ENCODE data around the gene BCAS3. TPM values are rescaled to one million over a fixed set of nuclear protein-coding genes. Genes with fewer than 3 reads are reported as not detected.

Gene BCAS3
- total and polyA plus RNA-seq, 2 experiments from 2014 or later, result 18.0 to 20.2 TPM

GRCh38 chr17:61010661-61011170 is 333.1 kb downstream of the BCAS3 start:
- H3K4me1 ChIP-seq (ENCODE audit: insufficient read depth), result no peaks in the 10 kb centered on the region
- H3K27me3 ChIP-seq (replicated peaks; ENCODE audit: insufficient read depth), result no peaks in the 10 kb centered on the region
- no peak overlapping the region for H3K9ac ChIP-seq
- no peaks in the 10 kb centered on the region for H4K20me1 ChIP-seq (ENCODE audit: insufficient read depth)
- H3K27ac ChIP-seq, result no peak overlapping the region
- no peak overlapping the region for H3K4me3 ChIP-seq
- no peaks in the 10 kb centered on the region for H3K9me2 ChIP-seq (ENCODE audit: insufficient read depth)
- no peak for TF ChIP-seq EZH2 (IDR thresholded peaks at IDR 0.05; ENCODE audit: insufficient read depth, poor library complexity, severe bottlenecking)
- TF ChIP-seq EZH2phosphoT487 (IDR thresholded peaks at IDR 0.05; ENCODE audit: insufficient read depth, low read depth), result no peak
- no peaks in the 10 kb centered on the region for H3K36me3 ChIP-seq (ENCODE audit: low read depth)
- H3K4me2 ChIP-seq (ENCODE audit: unreplicated experiment), result no peak overlapping the region
- peak; percentile 1 for DNase-seq
- H2AFZ ChIP-seq, result no peak overlapping the region
- H3K9me3 ChIP-seq (ENCODE audit: low read depth), result no peaks in the 10 kb centered on the region
- 93 to 100% methylated on average over 2 of the region's 2 CpGs for WGBS, 2 experiments (ENCODE audit: low coverage in 1 of 2, low lambda C conversion rate in 2 of 2, missing lambda C conversion rate in 2 of 2)
- no peaks in the 10 kb centered on the region for H3K79me2 ChIP-seq (ENCODE audit: insufficient read depth)
- in situ Hi-C loops (cut with MboI), result loop anchor here (10.0 kb wide), 1 partner anchor 384 kb away; the partner anchor contains the start of gene TBX2
- H3F3A ChIP-seq (ENCODE audit: insufficient read depth), result no peaks in the 10 kb centered on the region

- Histone ChIP-seq H3K4me2 (ENCODE audit: unreplicated experiment) (no peak overlapping the region), H3K9me3 (ENCODE audit: low read depth) (no peaks in the 10 kb centered on the region), H2AFZ (no peak overlapping the region), H3K27me3 (replicated peaks; ENCODE audit: insufficient read depth) (no peaks in the 10 kb centered on the region), H3K9ac (no peak overlapping the region), H3K9me2 (ENCODE audit: insufficient read depth) (no peaks in the 10 kb centered on the region), H3K27ac (no peak overlapping the region), H4K20me1 (ENCODE audit: insufficient read depth) (no peaks in the 10 kb centered on the region), H3F3A (ENCODE audit: insufficient read depth) (no peaks in the 10 kb centered on the region), H3K4me1 (ENCODE audit: insufficient read depth) (no peaks in the 10 kb centered on the region), H3K79me2 (ENCODE audit: insufficient read depth) (no peaks in the 10 kb centered on the region), H3K4me3 (no peak overlapping the region), H3K36me3 (ENCODE audit: low read depth) (no peaks in the 10 kb centered on the region)
- in situ Hi-C loops (cut with MboI), result loop anchor here (10.0 kb wide), 1 partner anchor 384 kb away; the partner anchor contains the start of gene TBX2
- TF ChIP-seq EZH2phosphoT487 (IDR thresholded peaks at IDR 0.05; ENCODE audit: insufficient read depth, low read depth) (no peak), EZH2 (IDR thresholded peaks at IDR 0.05; ENCODE audit: insufficient read depth, poor library complexity, severe bottlenecking) (no peak)
- DNase-seq, result no peak
- WGBS, 2 experiments (ENCODE audit: low coverage in 1 of 2, low lambda C conversion rate in 2 of 2, missing lambda C conversion rate in 2 of 2), result 93 to 96% methylated on average over 4 of the region's 4 CpGs
Measured at GRCh38 chr17:61011251-61011650, 333.6 kb downstream of the BCAS3 start.

GRCh38 chr17:61015966-61016365 is 338.3 kb downstream of the BCAS3 start:
- Histone ChIP-seq H3F3A (ENCODE audit: insufficient read depth) (no peaks in the 10 kb centered on the region), H3K36me3 (ENCODE audit: low read depth) (no peaks in the 10 kb centered on the region), H4K20me1 (ENCODE audit: insufficient read depth) (no peaks in the 10 kb centered on the region), H3K4me2 (ENCODE audit: unreplicated experiment) (peak overlapping the region; percentile 15), H2AFZ (no peak overlapping the region), H3K4me1 (ENCODE audit: insufficient read depth) (no peaks in the 10 kb centered on the region), H3K9ac (no peak overlapping the region), H3K27me3 (replicated peaks; ENCODE audit: insufficient read depth) (no peaks in the 10 kb centered on the region), H3K79me2 (ENCODE audit: insufficient read depth) (no peaks in the 10 kb centered on the region), H3K4me3 (0 out of 2 replicates have a peak overlapping the region, but pooled peaks have one; percentile 23), H3K9me2 (ENCODE audit: insufficient read depth) (no peaks in the 10 kb centered on the region), H3K27ac (no peak overlapping the region), H3K9me3 (ENCODE audit: low read depth) (no peaks in the 10 kb centered on the region)
- DNase-seq, result peak; percentile 30
- TF ChIP-seq EZH2phosphoT487 (IDR thresholded peaks at IDR 0.05; ENCODE audit: insufficient read depth, low read depth), result no peak
- no peak for TF ChIP-seq EZH2 (IDR thresholded peaks at IDR 0.05; ENCODE audit: insufficient read depth, poor library complexity, severe bottlenecking)
- in situ Hi-C loops (cut with MboI), result loop anchor here (10.0 kb wide), 1 partner anchor 379 kb away; the partner anchor contains the start of gene TBX2
- WGBS, 2 experiments (ENCODE audit: low coverage in 1 of 2, low lambda C conversion rate in 2 of 2, missing lambda C conversion rate in 2 of 2), result 14 to 22% methylated on average over 3 of the region's 3 CpGs

GRCh38 chr17:61017317-61018006 is 339.8 kb downstream of the BCAS3 start:
- no peak overlapping the region for H2AFZ ChIP-seq
- H3K27me3 ChIP-seq (replicated peaks; ENCODE audit: insufficient read depth), result no peaks in the 10 kb centered on the region
- in situ Hi-C loops (cut with MboI), result loop anchor here (10.0 kb wide), 1 partner anchor 377 kb away; the partner anchor contains the start of gene TBX2
- no peaks in the 10 kb centered on the region for H3F3A ChIP-seq (ENCODE audit: insufficient read depth)
- H3K4me2 ChIP-seq (ENCODE audit: unreplicated experiment), result no peak overlapping the region
- no peaks in the 10 kb centered on the region for H3K4me1 ChIP-seq (ENCODE audit: insufficient read depth)
- H4K20me1 ChIP-seq (ENCODE audit: insufficient read depth), result no peaks in the 10 kb centered on the region
- H3K9ac ChIP-seq, result no peak overlapping the region
- no peaks in the 10 kb centered on the region for H3K9me2 ChIP-seq (ENCODE audit: insufficient read depth)
- H3K79me2 ChIP-seq (ENCODE audit: insufficient read depth), result no peaks in the 10 kb centered on the region
- no peaks in the 10 kb centered on the region for H3K9me3 ChIP-seq (ENCODE audit: low read depth)
- WGBS, 2 experiments (ENCODE audit: low coverage in 1 of 2, low lambda C conversion rate in 2 of 2, missing lambda C conversion rate in 2 of 2), result 94 to 97% methylated on average over 3 of the region's 3 CpGs
- TF ChIP-seq EZH2phosphoT487 (IDR thresholded peaks at IDR 0.05; ENCODE audit: insufficient read depth, low read depth) (no peak), EZH2 (IDR thresholded peaks at IDR 0.05; ENCODE audit: insufficient read depth, poor library complexity, severe bottlenecking) (no peak)
- H3K4me3 ChIP-seq, result no peak overlapping the region
- H3K27ac ChIP-seq, result no peak overlapping the region
- no peaks in the 10 kb centered on the region for H3K36me3 ChIP-seq (ENCODE audit: low read depth)
- no peak for DNase-seq
